Mesenteric fat pad (tissue), 1 donor: ENCODE measurements around the gene CALCA. TPM values are rescaled to one million over a fixed set of nuclear protein-coding genes. Genes with fewer than 3 reads are reported as not detected.
"Not testable (repeated sequence)": the region's sequence is repeated elsewhere in the genome, so short reads cannot be mapped to it uniquely, and the experiment has no call there.

Source experiments
- DNase-seq: peaks from one replicate; pipeline ENCODE4 v3.0.0-alpha.2; 2020; ENCODE audit warnings: low spot score
- long read RNA-seq: library from polyadenylated mRNA; unstranded; transcript quantifications from one replicate; pipeline ENCODE4 v2.0.0, GENCODE V29; 2020
- total RNA-seq: library from RNA; stranded (reverse); fragmentation: NEBNext Ultra II Directional; extraction: Animal tissue kit (Norgen Biotek cat#: 25700); gene quantifications from one replicate; pipeline ENCODE4 v1.2.1, GENCODE V29; 2021
- donor health status: DM: yes; HTN: yes; CAD: no.

Gene CALCA
- not detected for total RNA-seq
- long read RNA-seq: 0 reads

GRCh38 chr11:14971865-14972580 lies at the start of gene CALCA:
CALCA (minus strand) TSS chr11:14972351; CDS start chr11:14971192, 1,159 bp downstream.
- DNase-seq: no peak

GRCh38 chr11:15016200-15016599 lies 44.0 kb upstream of the CALCA start:
- no peak for DNase-seq

GRCh38 chr11:15011776-15012345 lies 39.7 kb upstream of the CALCA start:
- no peak for DNase-seq

- no peak for DNase-seq
Observed at GRCh38 chr11:15010865-15011264, 38.7 kb upstream of the CALCA start.

GRCh38 chr11:15006139-15006759 lies 34.1 kb upstream of the CALCA start:
- DNase-seq: no peak

GRCh38 chr11:14988133-14988532 lies 16.0 kb upstream of the CALCA start:
- not testable (repeated sequence) for DNase-seq

- no peak for DNase-seq
Observed at GRCh38 chr11:14981507-14981906, 9.4 kb upstream of the CALCA start.

GRCh38 chr11:14980854-14981253 lies 8.7 kb upstream of the CALCA start:
- no peak for DNase-seq

GRCh38 chr11:14977101-14977880 lies 5.1 kb upstream of the CALCA start:
- no peak for DNase-seq

- no peak for DNase-seq
Observed at GRCh38 chr11:14975252-14975587, 3.1 kb upstream of the CALCA start.

- DNase-seq: no peak
Observed at GRCh38 chr11:14974515-14975251, 2.5 kb upstream of the CALCA start.

GRCh38 chr11:14973621-14974514 lies 1.7 kb upstream of the CALCA start:
- no peak for DNase-seq

- no peak for DNase-seq
Observed at GRCh38 chr11:14972581-14973495, 687 bp upstream of the CALCA start.

GRCh38 chr11:14969901-14970323 lies 2.2 kb downstream of the CALCA start:
- no peak for DNase-seq

GRCh38 chr11:14967581-14968243 lies 4.4 kb downstream of the CALCA start:
- DNase-seq: no peak

- DNase-seq: no peak
Observed at GRCh38 chr11:14956111-14956510, 16.0 kb downstream of the CALCA start.

GRCh38 chr11:14954581-14954980 lies 17.6 kb downstream of the CALCA start:
- DNase-seq: no peak

GRCh38 chr11:14953904-14954303 lies 18.2 kb downstream of the CALCA start:
- no peak for DNase-seq
